RWPE2 (cell line): ENCODE measurements around the gene SLC26A8.
"Not testable (repeated sequence)": the region's sequence is repeated elsewhere in the genome, so short reads cannot be mapped to it uniquely, and the experiment has no call there.

ENCODE experiments used
- ATAC-seq: fragments of 200-7000 bp; cut with Tn5 transposase; 3 replicates; pipeline ENCODE4 v1.9.1; 2021; ENCODE audit warnings: low read depth
- DNase-seq: peaks from one replicate; pipeline ENCODE4 v3.0.0-alpha.2; 2020; ENCODE audit warnings: low spot score
- H3K27ac ChIP-seq: fragments of 450-650 bp; 2 replicates; pipeline ENCODE4 v1.5.1; 2017; ENCODE audit warnings: mild to moderate bottlenecking; ENCODE audit not compliant: poor library complexity, severe bottlenecking
- H3K27me3 ChIP-seq: fragments of 250-450 bp; sonication (Bioruptor Pico); 2 replicates; pipeline ENCODE4 v1.5.1; 2021; ENCODE audit warnings: mild to moderate bottlenecking, moderate library complexity; ENCODE audit not compliant: insufficient read depth, poor library complexity, severe bottlenecking
- H3K36me3 ChIP-seq: fragments of 250-450 bp; sonication (Bioruptor Pico); 2 replicates; pipeline ENCODE4 v1.5.1; 2020; ENCODE audit warnings: low read depth, mild to moderate bottlenecking, moderate library complexity
- H3K4me1 ChIP-seq: fragments of 250-450 bp; sonication (Bioruptor Pico); 2 replicates; pipeline ENCODE4 v1.5.1; 2021; ENCODE audit warnings: mild to moderate bottlenecking, moderate library complexity; ENCODE audit not compliant: insufficient read depth, poor library complexity, severe bottlenecking
- H3K4me3 ChIP-seq: fragments of 250-450 bp; sonication (Bioruptor Pico); 2 replicates; pipeline ENCODE4 v1.5.1; 2021; ENCODE audit warnings: mild to moderate bottlenecking, moderate library complexity; ENCODE audit not compliant: severe bottlenecking
- H3K9me3 ChIP-seq: fragments of 250-450 bp; sonication (Bioruptor Pico); 2 replicates; pipeline ENCODE4 v1.5.1; 2021; ENCODE audit warnings: mild to moderate bottlenecking, moderate library complexity; ENCODE audit not compliant: severe bottlenecking
- TF ChIP-seq, protein P1 (sequence below): fragments of 450-650 bp; IDR thresholded peaks from one replicate; pipeline ENCODE4 v1.5.1; 2017; ENCODE audit warnings: mild to moderate bottlenecking, moderate library complexity; ENCODE audit not compliant: poor library complexity, severe bottlenecking

SLC26A8 gene

DNA sequence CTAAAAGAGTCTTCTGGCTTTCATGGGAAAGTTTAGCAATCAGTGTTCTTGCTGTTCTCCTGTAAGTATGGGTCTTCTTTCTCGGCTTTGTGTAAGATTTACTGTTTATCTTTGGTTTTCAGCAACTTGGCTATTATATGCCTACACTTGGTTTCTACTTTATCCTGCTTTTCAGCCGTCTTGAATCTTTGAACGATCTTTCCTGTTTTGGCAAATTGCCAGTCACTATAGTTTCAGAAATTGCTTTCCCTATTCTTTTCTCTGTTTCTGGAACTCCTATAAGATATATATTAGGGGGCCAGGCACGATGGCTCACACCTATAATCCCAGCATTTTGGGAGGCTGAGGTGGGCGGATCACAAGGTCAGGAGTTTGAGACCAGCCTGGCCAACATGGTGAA, 89.0 kb downstream of the SLC26A8 start:
- TF ChIP-seq, protein P1, sequence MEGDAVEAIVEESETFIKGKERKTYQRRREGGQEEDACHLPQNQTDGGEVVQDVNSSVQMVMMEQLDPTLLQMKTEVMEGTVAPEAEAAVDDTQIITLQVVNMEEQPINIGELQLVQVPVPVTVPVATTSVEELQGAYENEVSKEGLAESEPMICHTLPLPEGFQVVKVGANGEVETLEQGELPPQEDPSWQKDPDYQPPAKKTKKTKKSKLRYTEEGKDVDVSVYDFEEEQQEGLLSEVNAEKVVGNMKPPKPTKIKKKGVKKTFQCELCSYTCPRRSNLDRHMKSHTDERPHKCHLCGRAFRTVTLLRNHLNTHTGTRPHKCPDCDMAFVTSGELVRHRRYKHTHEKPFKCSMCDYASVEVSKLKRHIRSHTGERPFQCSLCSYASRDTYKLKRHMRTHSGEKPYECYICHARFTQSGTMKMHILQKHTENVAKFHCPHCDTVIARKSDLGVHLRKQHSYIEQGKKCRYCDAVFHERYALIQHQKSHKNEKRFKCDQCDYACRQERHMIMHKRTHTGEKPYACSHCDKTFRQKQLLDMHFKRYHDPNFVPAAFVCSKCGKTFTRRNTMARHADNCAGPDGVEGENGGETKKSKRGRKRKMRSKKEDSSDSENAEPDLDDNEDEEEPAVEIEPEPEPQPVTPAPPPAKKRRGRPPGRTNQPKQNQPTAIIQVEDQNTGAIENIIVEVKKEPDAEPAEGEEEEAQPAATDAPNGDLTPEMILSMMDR = no peak
- Histone ChIP-seq H3K4me1 (no peaks in the 10 kb centered on the region), H3K36me3 (no peaks in the 10 kb centered on the region), H3K27ac (no peak overlapping the region), H3K4me3 (no peak overlapping the region), H3K9me3 (no peaks in the 10 kb centered on the region), H3K27me3 (no peaks in the 10 kb centered on the region)
- DNase-seq (no peak), ATAC-seq (no peak)

DNA sequence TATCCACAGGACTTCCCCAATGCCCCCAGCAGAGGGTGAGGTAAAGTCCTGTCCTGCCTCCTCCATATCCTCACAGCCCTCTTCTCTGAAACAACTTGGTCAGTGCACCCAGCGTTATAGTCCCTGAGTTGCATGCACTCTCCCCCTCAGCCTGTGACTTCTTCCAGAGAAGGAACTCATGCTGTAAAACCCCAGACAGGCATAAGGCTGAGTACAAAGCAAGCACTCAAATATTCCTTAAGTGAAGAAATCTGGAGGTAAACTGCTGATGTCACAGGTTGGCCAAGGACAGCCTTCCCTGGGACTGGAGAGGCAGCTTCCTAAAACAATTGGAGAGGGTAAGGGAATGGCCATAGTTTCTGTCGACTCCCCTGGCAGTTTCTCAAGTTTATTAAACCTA, 90.6 kb downstream of the SLC26A8 start:
- H3K27me3 ChIP-seq = no peaks in the 10 kb centered on the region
- ATAC-seq (no peak), DNase-seq (no peak)
- H3K36me3 ChIP-seq = no peaks in the 10 kb centered on the region
- no peaks in the 10 kb centered on the region for H3K4me1 ChIP-seq
- no peaks in the 10 kb centered on the region for H3K9me3 ChIP-seq
- H3K27ac ChIP-seq = no peak overlapping the region
- no peak overlapping the region for H3K4me3 ChIP-seq
- TF ChIP-seq, protein P1 = no peak

DNA sequence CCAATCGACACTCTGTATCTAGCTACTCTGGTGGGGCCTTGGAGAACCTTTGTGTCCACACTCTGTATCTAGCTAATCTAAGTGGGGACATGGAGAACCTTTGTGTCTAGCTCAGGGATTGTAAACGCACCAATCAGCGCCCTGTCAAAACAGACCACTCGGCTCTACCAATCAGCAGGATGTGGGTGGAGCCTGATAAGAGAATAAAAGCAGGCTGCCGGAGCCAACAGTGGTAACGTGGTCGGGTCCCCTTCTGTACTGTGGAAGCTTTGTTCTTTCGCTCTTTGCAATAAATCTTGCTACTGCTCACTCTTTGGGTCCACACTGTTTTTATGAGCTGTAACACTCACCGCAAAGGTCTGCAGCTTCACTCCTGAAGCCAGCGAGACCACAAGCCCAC, 92.6 kb downstream of the SLC26A8 start:
- not testable (repeated sequence) for ATAC-seq, H3K36me3 ChIP-seq, DNase-seq, H3K9me3 ChIP-seq, H3K4me3 ChIP-seq, H3K4me1 ChIP-seq, H3K27ac ChIP-seq, H3K27me3 ChIP-seq

DNA sequence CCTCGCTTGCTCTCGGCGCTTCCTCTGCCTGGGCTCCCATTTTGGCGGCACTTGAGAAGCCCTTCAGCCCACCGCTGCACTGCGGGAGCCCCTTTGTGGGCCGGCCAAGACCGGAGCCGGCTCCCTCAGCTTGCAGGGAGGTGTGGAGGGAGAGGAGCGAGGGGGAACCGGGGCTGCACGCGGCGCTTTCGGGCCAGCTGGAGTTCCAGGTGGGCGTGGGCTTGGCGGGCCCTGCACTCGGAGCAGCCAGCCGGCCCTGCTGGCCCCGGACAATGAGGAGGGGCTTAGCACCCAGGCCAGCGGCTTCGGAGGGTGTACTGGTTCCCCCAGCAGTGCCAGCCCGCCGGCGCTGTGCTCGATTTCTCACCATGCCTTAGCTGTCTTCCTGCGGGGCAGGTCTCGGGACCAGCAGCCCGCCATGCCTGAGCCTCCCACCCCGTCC, 93.3 kb downstream of the SLC26A8 start:
- no peaks in the 10 kb centered on the region for H3K36me3 ChIP-seq
- H3K9me3 ChIP-seq = no peaks in the 10 kb centered on the region
- no peak for DNase-seq
- TF ChIP-seq, protein P1 = no peak
- H3K27me3 ChIP-seq = no peaks in the 10 kb centered on the region
- no peaks in the 10 kb centered on the region for H3K4me1 ChIP-seq
- no peak overlapping the region for H3K27ac ChIP-seq
- H3K4me3 ChIP-seq = no peak overlapping the region
- no peak for ATAC-seq

DNA sequence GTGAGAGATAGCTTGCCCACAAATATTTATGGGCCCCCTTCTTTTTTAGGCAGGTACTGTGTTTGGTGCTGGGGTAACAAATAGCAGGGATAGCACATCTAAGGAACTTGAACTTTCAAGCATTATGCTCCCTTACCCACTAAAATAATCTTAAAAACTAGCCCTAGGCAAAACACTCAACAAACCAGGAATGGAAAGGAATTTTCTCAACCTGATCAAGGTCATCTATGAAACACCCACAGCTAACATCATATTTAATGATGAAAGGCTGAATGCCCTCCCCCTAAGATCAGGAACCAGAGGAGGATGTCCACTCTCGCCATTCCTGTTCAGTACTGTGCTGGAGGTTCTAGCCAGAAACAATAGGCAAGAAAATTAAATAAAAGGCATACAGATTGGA, 94.8 kb downstream of the SLC26A8 start:
- Histone ChIP-seq H3K9me3 (no peaks in the 10 kb centered on the region), H3K27me3 (no peaks in the 10 kb centered on the region), H3K4me3 (no peak overlapping the region), H3K4me1 (no peaks in the 10 kb centered on the region), H3K27ac (no peak overlapping the region), H3K36me3 (no peaks in the 10 kb centered on the region)
- DNase-seq = no peak
- no peak for ATAC-seq
- TF ChIP-seq, protein P1 = no peak
